Lung (tissue), 12 donors: ENCODE measurements around the gene STEAP3. TPM values are rescaled to one million over a fixed set of nuclear protein-coding genes. Genes with fewer than 3 reads are reported as not detected.

Experiments
- ATAC-seq: fragments of 200-7000 bp; cut with Tn5 transposase; one replicate; pipeline ENCODE4 v1.9.1; 2020; ENCODE audit warnings: moderate number of reproducible peaks; ENCODE audit not compliant: insufficient read depth, low FRiP score
- DNase-seq, 3 donors: peaks; one replicate each; pipeline ENCODE4 v3.0.0-alpha.2; 2013 to 2017
- H3K27ac ChIP-seq, 2 donors: one replicate each; pipeline ENCODE4 v1.5.1; 2013; ENCODE audit warnings: mild to moderate bottlenecking in 2 of 2, moderate library complexity in 2 of 2, control low read depth in 1 of 2, inconsistent platforms in 1 of 2, low read depth in 1 of 2, low read length in 1 of 2
- H3K27me3 ChIP-seq, 3 donors: one replicate each; pipeline ENCODE4 v1.5.1; 2013; ENCODE audit warnings: low read length in 2 of 3; ENCODE audit not compliant: control insufficient read depth in 3 of 3, insufficient read depth in 3 of 3
- H3K36me3 ChIP-seq, 4 donors: one replicate each; pipeline ENCODE4 v1.5.1; 2013; ENCODE audit warnings: low read length in 4 of 4, mild to moderate bottlenecking in 1 of 4, moderate library complexity in 1 of 4; ENCODE audit not compliant: control insufficient read depth in 4 of 4, insufficient read depth in 4 of 4
- H3K4me1 ChIP-seq, 5 donors: one replicate each; pipeline ENCODE4 v1.5.1; 2013; ENCODE audit warnings: low read length in 5 of 5, mild to moderate bottlenecking in 2 of 5, moderate library complexity in 1 of 5; ENCODE audit not compliant: control insufficient read depth in 5 of 5, insufficient read depth in 5 of 5
- H3K4me3 ChIP-seq: one replicate; pipeline ENCODE4 v1.5.1; 2013; ENCODE audit warnings: mild to moderate bottlenecking, control low read depth, moderate library complexity
- H3K9ac ChIP-seq, 2 donors: one replicate each; pipeline ENCODE4 v1.5.1; 2013; ENCODE audit warnings: low read length in 2 of 2, control low read depth in 1 of 2; ENCODE audit not compliant: insufficient read depth in 1 of 2
- H3K9me3 ChIP-seq, 4 donors: one replicate each; pipeline ENCODE4 v1.5.1; 2013; ENCODE audit warnings: low read length in 3 of 4, mild to moderate bottlenecking in 1 of 4, moderate library complexity in 1 of 4; ENCODE audit not compliant: control insufficient read depth in 4 of 4, insufficient read depth in 3 of 4
- WGBS, 2 donors: extraction: QIAGEN DNeasy Blood & Tissue Kit; methylation state at CpG; one replicate each; pipeline ENCODE4 v1.1.7; 2013; 5-methylcytosine and 5-hydroxymethylcytosine counted together
- polyA plus RNA-seq, 2 donors: library from polyadenylated mRNA; stranded (reverse); fragments of 200-250 nt; gene quantifications; one replicate each; pipeline ENCODE4 v1.2.1, GENCODE V29; 2013
- total RNA-seq, 2 donors: library from RNA; depleted of rRNA in 1 of 2; stranded (reverse); fragments of >200 nt in 1 of 2; gene quantifications; one replicate each; pipeline ENCODE4 v1.2.1, GENCODE V29; 2014 to 2021
- TF ChIP-seq, protein P1 (sequence below): IDR thresholded peaks from 2 replicates; pipeline ENCODE4 v1.5.1; 2012; ENCODE audit warnings: mild to moderate bottlenecking; ENCODE audit errors: control extremely low read depth, extremely low read depth
- donor health status: control.
- donor health status: control.
- donor health status: Bipolar disorder and iron deficiency.
- donor health status: healthy.
- donor health status: DM: yes; HTN: yes; CAD: no.

Gene STEAP3
- total and polyA plus RNA-seq, 4 donors = 4.3 to 47.8 (median 20.1) TPM

DNA sequence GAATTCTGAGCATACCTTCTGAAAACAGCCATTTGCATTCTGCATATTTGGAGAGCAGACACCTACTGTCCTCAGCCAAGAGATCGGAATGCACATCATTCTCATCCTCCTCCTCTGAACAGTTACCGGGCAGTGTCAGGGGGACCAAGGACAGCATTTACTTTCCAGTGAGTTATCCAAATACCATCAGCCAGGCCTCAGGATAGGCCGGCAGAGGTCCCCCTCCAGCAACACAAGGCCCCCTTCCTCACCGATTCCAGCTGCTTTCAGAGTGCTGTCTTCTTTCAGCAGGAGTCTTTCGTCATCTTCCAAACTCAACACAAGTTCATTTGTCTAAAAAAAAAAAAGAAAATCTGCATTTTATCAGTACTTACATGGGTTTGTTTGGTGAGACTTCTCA lies 87.7 kb downstream of the STEAP3 start:
- Histone ChIP-seq H3K4me3 (no peak overlapping the region), H3K27me3 (no peaks in the 10 kb centered on the region), H3K4me1 (no peaks in the 10 kb centered on the region), H3K9ac (no peak overlapping the region), H3K27ac (no peak overlapping the region), H3K36me3 (peaks cover 0 to 3% (median 0%) of the 10 kb centered on the region in 4 donors), H3K9me3 (no peaks in the 10 kb centered on the region)
- TF ChIP-seq, protein P1, sequence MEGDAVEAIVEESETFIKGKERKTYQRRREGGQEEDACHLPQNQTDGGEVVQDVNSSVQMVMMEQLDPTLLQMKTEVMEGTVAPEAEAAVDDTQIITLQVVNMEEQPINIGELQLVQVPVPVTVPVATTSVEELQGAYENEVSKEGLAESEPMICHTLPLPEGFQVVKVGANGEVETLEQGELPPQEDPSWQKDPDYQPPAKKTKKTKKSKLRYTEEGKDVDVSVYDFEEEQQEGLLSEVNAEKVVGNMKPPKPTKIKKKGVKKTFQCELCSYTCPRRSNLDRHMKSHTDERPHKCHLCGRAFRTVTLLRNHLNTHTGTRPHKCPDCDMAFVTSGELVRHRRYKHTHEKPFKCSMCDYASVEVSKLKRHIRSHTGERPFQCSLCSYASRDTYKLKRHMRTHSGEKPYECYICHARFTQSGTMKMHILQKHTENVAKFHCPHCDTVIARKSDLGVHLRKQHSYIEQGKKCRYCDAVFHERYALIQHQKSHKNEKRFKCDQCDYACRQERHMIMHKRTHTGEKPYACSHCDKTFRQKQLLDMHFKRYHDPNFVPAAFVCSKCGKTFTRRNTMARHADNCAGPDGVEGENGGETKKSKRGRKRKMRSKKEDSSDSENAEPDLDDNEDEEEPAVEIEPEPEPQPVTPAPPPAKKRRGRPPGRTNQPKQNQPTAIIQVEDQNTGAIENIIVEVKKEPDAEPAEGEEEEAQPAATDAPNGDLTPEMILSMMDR = no peak
- peak in 1 of 3 donors; percentile 16 for DNase-seq
- 86 to 88% methylated on average over 5 of the region's 5 CpGs for WGBS, 2 donors
- no peak for ATAC-seq

GRCh38 chr2:119311831-119312230 lies 88.2 kb downstream of the STEAP3 start:
- H3K9me3 ChIP-seq = no peaks in the 10 kb centered on the region
- 91 to 95% methylated on average over 9 of the region's 9 CpGs for WGBS, 2 donors
- H3K4me3 ChIP-seq = no peak overlapping the region
- TF ChIP-seq, protein P1 = no peak
- ATAC-seq = no peak
- H3K27me3 ChIP-seq = no peaks in the 10 kb centered on the region
- no peak overlapping the region for H3K9ac ChIP-seq
- H3K36me3 ChIP-seq = peaks cover 0 to 3% (median 0%) of the 10 kb centered on the region in 4 donors
- no peak for DNase-seq
- H3K4me1 ChIP-seq = no peaks in the 10 kb centered on the region
- no peak overlapping the region for H3K27ac ChIP-seq

Other genes starting within 250 kb of the STEAP3 start
- gene C1QL2, start 65.1 kb upstream of the STEAP3 start, total RNA-seq = under 1 TPM in 1 of 2 donors, not detected in 1; 0.31 TPM
- gene C1QL2, start 65.1 kb upstream of the STEAP3 start, polyA plus RNA-seq = under 1 TPM in 1 of 2 donors, not detected in 1; 0.03 TPM
- gene C2orf76, start 143.0 kb downstream of the STEAP3 start, total RNA-seq = 10 to 100 TPM in 1 of 2 donors, 1 to 10 TPM in 1; 9.1 to 19.5 TPM
- 10 to 100 TPM; 15.0 to 24.6 TPM for gene C2orf76, start 143.0 kb downstream of the STEAP3 start, polyA plus RNA-seq
- gene DBI, start 143.1 kb downstream of the STEAP3 start, total RNA-seq = 100 to 1,000 TPM; 129 to 179 TPM
- 100 to 1,000 TPM; 509 to 633 TPM for gene DBI, start 143.1 kb downstream of the STEAP3 start, polyA plus RNA-seq
- gene TMEM37, start 208.0 kb downstream of the STEAP3 start, total RNA-seq = 10 to 100 TPM; 11.5 to 14.3 TPM
- gene TMEM37, start 208.0 kb downstream of the STEAP3 start, polyA plus RNA-seq = 10 to 100 TPM in 1 of 2 donors, 1 to 10 TPM in 1; 9.9 to 12.7 TPM